HCT116 (cell line): Measurements from ENCODE around the gene CIZ1. TPM values are rescaled to one million over a fixed set of nuclear protein-coding genes. Genes with fewer than 3 reads are reported as not detected.

Experiments used
- ATAC-seq: fragments of 200-7000 bp; cut with Tn5 transposase; 2 replicates; pipeline ENCODE4 v1.9.1; 2020; ENCODE audit warnings: mild to moderate bottlenecking, moderate library complexity
- BruUV-seq: library from RNA; stranded (reverse); fragments of 400-500 nt; replicated peaks from 2 replicates; lab custom pipeline; 2021; lab: Mats Ljungman, UMichigan
- CTCF ChIA-PET: fragments of 300-600 bp; sonication (Branson Sonifier 250); formaldehyde crosslinking; loops from one replicate; lab custom pipeline; 2021; ENCODE audit warnings: antibody characterized with exemption; lab: Charles Lee
- POLR2A ChIA-PET: fragments of 300-600, 350-600 bp; sonication (Branson Sonifier 250); formaldehyde crosslinking; loops from one replicate; lab custom pipeline; 2021; ENCODE audit warnings: antibody characterized with exemption; lab: Charles Lee
- RAD21 ChIA-PET, 2 experiments: fragments of 300-600 bp; sonication (Branson Sonifier 250); formaldehyde crosslinking; loops; one replicate each; lab custom pipeline; 2023; ENCODE audit warnings: low total read pairs in 2 of 2; ENCODE audit not compliant: uncharacterized antibody in 2 of 2, unreplicated experiment in 2 of 2, low non-redundant PET in 1 of 2; lab: Charles Lee
- DNase-seq: peaks from one replicate; pipeline ENCODE4 v3.0.0-alpha.2; 2010; ENCODE audit warnings: low read depth, low spot score
- H2AFZ ChIP-seq: fragments of 200-600 bp; shearing (Covaris generic), sonication (generic); 2 replicates; pipeline ENCODE4 v1.6.1; 2017; ENCODE audit warnings: low read depth, mixed run types, mixed read lengths, antibody characterized with exemption, low read length; ENCODE audit not compliant: poor library complexity, severe bottlenecking
- H3K27ac ChIP-seq: 2 replicates; pipeline ENCODE4 v1.5.1; 2012; ENCODE audit warnings: low read depth, low read length
- H3K27me3 ChIP-seq: fragments of 200-600 bp; sonication (generic); 2 replicates; pipeline ENCODE4 v1.6.1; 2016; ENCODE audit warnings: mixed run types, low read length, mixed read lengths; ENCODE audit not compliant: insufficient read depth
- H3K36me3 ChIP-seq, 2 experiments: fragments of 200-500 bp in 1 of 2; fragments of 200-600 bp in 1 of 2; sonication (Bioruptor generic) in 1 of 2; sonication (generic) in 1 of 2; 2 replicates each; pipeline versions ENCODE4 v1.5.1 to v1.6.1; 2014 to 2016; ENCODE audit warnings: low read length in 2 of 2, inconsistent platforms in 1 of 2, mixed read lengths in 1 of 2, mixed run types in 1 of 2; ENCODE audit not compliant: insufficient read depth in 2 of 2, control insufficient read depth in 1 of 2
- H3K4me1 ChIP-seq, 2 experiments: fragments of 200-600 bp in 1 of 2; sonication (generic) in 1 of 2; 2 replicates each; pipeline versions ENCODE4 v1.5.1 to v1.6.1; 2012 to 2017; ENCODE audit warnings: low read length in 2 of 2, inconsistent platforms in 1 of 2, mild to moderate bottlenecking in 1 of 2, mixed read lengths in 1 of 2, mixed run types in 1 of 2, moderate library complexity in 1 of 2; ENCODE audit not compliant: insufficient read depth in 2 of 2, control insufficient read depth in 1 of 2
- H3K4me2 ChIP-seq: fragments of 200-600 bp; sonication (generic); 2 replicates; pipeline ENCODE4 v1.6.1; 2017; ENCODE audit warnings: mixed run types, low read length, mixed read lengths
- H3K4me3 ChIP-seq, 2 experiments: fragments of 200-600 bp in 1 of 2; sonication (generic) in 1 of 2; replicated peaks in 1 of 2; 2 replicates each; pipeline ENCODE4 v1.5.1; 2011 to 2016; ENCODE audit warnings: low read length in 2 of 2, control low read depth in 1 of 2, low read depth in 1 of 2, mild to moderate bottlenecking in 1 of 2, mixed read lengths in 1 of 2, mixed run types in 1 of 2
- H3K79me2 ChIP-seq: fragments of 200-600 bp; sonication (generic); 2 replicates; pipeline ENCODE4 v1.6.1; 2017; ENCODE audit warnings: mild to moderate bottlenecking, mixed run types, low read length, moderate library complexity, mixed read lengths; ENCODE audit not compliant: insufficient read depth
- H3K9ac ChIP-seq: fragments of 200-600 bp; sonication (generic); 2 replicates; pipeline ENCODE4 v1.6.1; 2016; ENCODE audit warnings: low read length, mixed read lengths
- H3K9me2 ChIP-seq: fragments of 200-600 bp; sonication (generic), shearing (Covaris generic); 2 replicates; pipeline ENCODE4 v1.6.1; 2017; ENCODE audit warnings: mixed run types, mild to moderate bottlenecking, moderate library complexity; ENCODE audit not compliant: insufficient read depth
- H3K9me3 ChIP-seq, 2 experiments: fragments of 200-500 bp in 1 of 2; fragments of 200-600 bp in 1 of 2; sonication (Bioruptor generic) in 1 of 2; sonication (generic) in 1 of 2; 2 replicates each; pipeline ENCODE4 v1.6.1; 2014 to 2017; ENCODE audit warnings: low read length in 2 of 2, mixed read lengths in 2 of 2, inconsistent platforms in 1 of 2, low read depth in 1 of 2, mild to moderate bottlenecking in 1 of 2, mixed run types in 1 of 2, moderate library complexity in 1 of 2; ENCODE audit not compliant: control insufficient read depth in 1 of 2, insufficient read depth in 1 of 2
- H4K20me1 ChIP-seq: fragments of 200-600 bp; sonication (generic), shearing (Covaris generic); 2 replicates; pipeline ENCODE4 v1.6.1; 2017; ENCODE audit warnings: mixed run types, mild to moderate bottlenecking, moderate library complexity; ENCODE audit not compliant: insufficient read depth
- ATF3 ChIP-seq: IDR thresholded peaks from 2 replicates; pipeline ENCODE4 v1.6.1; 2012
- CTCF ChIP-seq, 3 experiments: fragments of 200-600 bp in 1 of 3; sonication (generic) in 1 of 3; IDR thresholded peaks in 2 of 3; conservative IDR thresholded peaks in 1 of 3; 2 replicates each; pipeline ENCODE4 v1.5.1; 2012 to 2017; ENCODE audit warnings: low read depth in 2 of 3, low read length in 2 of 3, antibody characterized with exemption in 1 of 3, borderline replicate concordance in 1 of 3, control low read depth in 1 of 3, mild to moderate bottlenecking in 1 of 3, mixed read lengths in 1 of 3, mixed run types in 1 of 3, moderate library complexity in 1 of 3; ENCODE audit not compliant: insufficient read depth in 1 of 3
- ELF1 ChIP-seq: IDR thresholded peaks from 2 replicates; pipeline ENCODE4 v1.6.1; 2012; ENCODE audit warnings: low read depth, borderline replicate concordance
- FOSL1 ChIP-seq: IDR thresholded peaks from 2 replicates; pipeline ENCODE4 v1.6.1; 2012; ENCODE audit warnings: low read depth
- POLR2AphosphoS5 ChIP-seq: IDR thresholded peaks from 2 replicates; pipeline ENCODE4 v1.6.1; 2011; ENCODE audit warnings: mild to moderate bottlenecking, low read depth, low read length, moderate library complexity
- SIN3A ChIP-seq: IDR thresholded peaks from 2 replicates; pipeline ENCODE4 v1.6.1; 2012; ENCODE audit warnings: low read depth
- TCF7L2 ChIP-seq: IDR thresholded peaks from 2 replicates; pipeline ENCODE4 v1.7.0; 2011; ENCODE audit warnings: borderline replicate concordance, inconsistent platforms; ENCODE audit not compliant: insufficient read depth, insufficient read length; ENCODE audit errors: extremely low read depth
- YY1 ChIP-seq: IDR thresholded peaks from 2 replicates; pipeline ENCODE4 v1.6.1; 2011; ENCODE audit warnings: low read length, low read depth, moderate library complexity, mild to moderate bottlenecking; ENCODE audit not compliant: insufficient replicate concordance; ENCODE audit errors: extremely low read depth
- ZFX ChIP-seq: fragments of 450-650 bp; IDR thresholded peaks from 2 replicates; pipeline ENCODE4 v1.6.1; 2017
- ZNF274 ChIP-seq: fragments of 200-500 bp; sonication (Bioruptor generic); IDR thresholded peaks from 2 replicates; pipeline ENCODE4 v1.6.1; 2014; ENCODE audit warnings: mild to moderate bottlenecking, low read depth, low read length, inconsistent platforms
- intact Hi-C: fragments of 100-400 bp; cut with micrococcal nuclease; formaldehyde crosslinking; loops from 2 replicates; pipeline ENCODE4 v1.10.0; 2022
- total RNA-seq: library from RNA; stranded (reverse); gene quantifications from one replicate; pipeline ENCODE4 v1.2.1, GENCODE V29; 2021; ENCODE audit not compliant: unreplicated experiment

The CIZ1 gene
- total RNA-seq, 1 experiment from 2014 or later = 144 TPM

- peaks cover 9 to 12% of the 10 kb centered on the region in 2 experiments; a peak in 3 of 4 replicates for H3K4me1 ChIP-seq
- H2AFZ ChIP-seq = no peak overlapping the region
- no TSS peak for BruUV-seq
- no peak overlapping the region for H3K9ac ChIP-seq
- H3K9me3 ChIP-seq = no peaks in the 10 kb centered on the region
- H3K4me3 ChIP-seq = no peak overlapping the region
- intact Hi-C loops = no loop called here
- no peaks in the 10 kb centered on the region for H4K20me1 ChIP-seq
- DNase-seq (no peak), ATAC-seq (no peak)
- ChIA-PET RAD21 (no interaction called here), CTCF (no interaction called here), POLR2A (interaction anchor here (1.4 kb wide), 1 partner anchor 11 kb away, joined by 4 read pairs; no protein-coding TSS in a partner anchor)
- no peak overlapping the region for H3K4me2 ChIP-seq
- H3K79me2 ChIP-seq = peaks cover 20% of the 10 kb centered on the region
- peaks cover 8 to 16% of the 10 kb centered on the region in 2 experiments; a peak in 3 of 4 replicates for H3K36me3 ChIP-seq
- H3K27ac ChIP-seq = no peak overlapping the region
- no peaks in the 10 kb centered on the region for H3K9me2 ChIP-seq
- TF ChIP-seq TCF7L2 = no peak
- TF ChIP-seq CTCF (IDR thresholded peaks at IDR 0.05 in 2 of 3, conservative IDR thresholded peaks at IDR 0.05 in 1 of 3; ENCODE audit: borderline replicate concordance in 1 of 3, insufficient read depth in 1 of 3, low read depth in 2 of 3, low read length in 2 of 3) = no peak
- no peak for TF ChIP-seq POLR2AphosphoS5
- no peak for TF ChIP-seq SIN3A
- TF ChIP-seq ZNF274 = no peak
- TF ChIP-seq YY1 = no peak
- no peak for TF ChIP-seq FOSL1
- no peak for TF ChIP-seq ATF3
- TF ChIP-seq ELF1 = no peak
- TF ChIP-seq ZFX = no peak
- no peaks in the 10 kb centered on the region for H3K27me3 ChIP-seq
These were observed 5.1 kb downstream of the CIZ1 start for GRCh38 chr9:128185979-128186965.
